NCI-H1436 (cell line): ENCODE results near the gene CDKN2B-AS1.

Experiments used
- DNase-seq: peaks from one replicate; lab custom pipeline; 2025; lab: John Stamatoyannopoulos, UW

CDKN2B-AS1 gene

DNA sequence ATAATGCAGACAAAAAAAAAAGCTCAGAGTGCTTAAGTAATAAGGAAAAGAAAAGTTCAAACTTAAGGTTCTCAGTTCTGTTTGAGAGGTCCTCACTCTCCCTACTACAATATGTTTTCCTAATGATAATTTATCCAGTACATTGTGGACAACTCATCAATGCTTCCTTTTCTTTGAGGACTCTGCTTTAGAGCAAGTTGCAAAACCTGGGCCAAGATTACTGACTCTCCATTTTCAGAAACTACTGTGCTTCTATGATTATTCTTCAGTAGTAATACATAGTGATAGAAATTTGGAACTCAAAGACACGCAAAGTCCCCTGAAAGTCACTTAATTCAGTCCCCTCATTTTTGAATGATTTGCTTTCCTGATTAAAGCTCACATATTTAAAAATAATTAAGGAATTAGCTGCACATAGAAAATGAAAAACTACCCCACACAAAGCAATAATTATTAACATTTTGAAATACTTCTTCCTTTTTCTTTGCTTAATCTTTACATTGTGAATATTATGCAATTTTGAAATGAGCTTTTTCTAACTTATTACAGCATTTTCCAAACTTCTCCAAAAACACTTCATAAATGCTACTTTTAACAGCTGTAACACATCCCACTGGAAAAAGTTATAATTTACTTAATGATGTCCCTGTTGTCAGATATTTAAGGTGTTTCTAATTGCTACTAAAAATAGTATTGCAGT is 11.6 kb upstream of the CDKN2B-AS1 start:
- no peak for DNase-seq

DNA sequence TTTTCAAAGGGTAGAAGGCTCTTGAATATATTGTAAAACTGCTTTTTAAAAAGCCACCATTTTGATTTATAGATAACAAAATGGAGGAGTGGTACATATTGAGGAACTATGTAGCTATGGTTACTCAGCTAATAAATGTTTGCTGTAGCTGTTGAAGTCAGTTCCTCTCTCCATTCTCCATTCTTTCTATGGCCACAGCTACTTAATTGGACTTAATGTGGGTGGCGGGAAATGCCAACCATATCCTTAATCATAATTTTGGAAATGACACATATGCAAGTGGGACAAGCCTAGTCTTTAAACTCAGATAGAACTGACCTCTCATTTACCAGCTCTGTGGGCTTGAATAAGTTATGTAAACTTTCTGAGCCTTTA is 11.0 kb upstream of the CDKN2B-AS1 start:
- no peak for DNase-seq

DNA sequence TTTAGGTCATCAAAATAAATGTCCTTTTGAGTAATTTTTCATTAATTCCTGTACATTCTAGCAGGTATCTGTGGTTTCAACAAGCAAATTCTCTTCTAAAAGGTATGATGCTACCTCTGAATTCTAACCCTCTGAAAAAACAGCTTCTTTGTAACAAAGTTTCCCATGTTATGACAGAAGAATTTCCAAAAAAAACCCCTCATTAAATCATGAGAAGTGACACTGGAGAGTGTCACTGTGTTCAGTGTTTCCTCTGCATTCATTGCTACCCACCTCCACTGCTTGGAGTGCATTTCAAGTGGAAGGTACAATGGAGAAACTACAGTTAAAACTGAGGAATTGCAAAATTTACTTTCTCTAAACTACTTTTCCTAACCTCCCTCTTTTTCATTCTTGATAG is 10.5 kb upstream of the CDKN2B-AS1 start:
- DNase-seq, result no peak

DNA sequence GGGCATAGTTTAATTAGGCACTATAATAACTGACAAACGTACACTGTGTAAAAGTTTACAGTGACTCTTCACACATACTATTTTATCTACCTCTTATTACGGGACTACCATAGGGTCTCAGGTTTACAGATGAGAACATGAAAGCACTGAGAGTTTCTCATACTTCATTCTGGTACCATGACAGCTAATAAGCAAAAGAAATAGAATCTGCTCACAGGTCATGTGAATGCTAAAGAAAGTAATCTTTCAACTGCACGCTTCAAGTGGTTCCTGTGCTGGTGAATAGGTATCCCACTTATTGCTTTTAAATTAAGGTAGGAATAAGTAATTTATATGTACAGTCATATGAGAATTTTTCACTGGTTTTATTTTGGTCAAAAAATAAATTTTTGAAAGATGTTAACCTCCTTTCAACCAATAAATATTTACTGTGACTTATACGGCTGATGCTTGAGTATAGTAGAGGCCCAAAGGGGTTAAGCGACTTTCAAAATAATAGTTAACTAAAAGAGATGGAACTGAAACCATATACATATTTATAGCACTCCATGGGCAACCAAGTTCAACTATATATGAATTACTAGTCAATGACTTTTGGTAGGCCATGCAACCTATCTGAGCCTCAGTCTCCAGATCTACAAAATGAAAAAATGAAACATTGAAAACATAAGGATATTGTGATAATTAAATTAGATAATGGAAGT is 8.5 kb upstream of the CDKN2B-AS1 start:
- no peak for DNase-seq

DNA sequence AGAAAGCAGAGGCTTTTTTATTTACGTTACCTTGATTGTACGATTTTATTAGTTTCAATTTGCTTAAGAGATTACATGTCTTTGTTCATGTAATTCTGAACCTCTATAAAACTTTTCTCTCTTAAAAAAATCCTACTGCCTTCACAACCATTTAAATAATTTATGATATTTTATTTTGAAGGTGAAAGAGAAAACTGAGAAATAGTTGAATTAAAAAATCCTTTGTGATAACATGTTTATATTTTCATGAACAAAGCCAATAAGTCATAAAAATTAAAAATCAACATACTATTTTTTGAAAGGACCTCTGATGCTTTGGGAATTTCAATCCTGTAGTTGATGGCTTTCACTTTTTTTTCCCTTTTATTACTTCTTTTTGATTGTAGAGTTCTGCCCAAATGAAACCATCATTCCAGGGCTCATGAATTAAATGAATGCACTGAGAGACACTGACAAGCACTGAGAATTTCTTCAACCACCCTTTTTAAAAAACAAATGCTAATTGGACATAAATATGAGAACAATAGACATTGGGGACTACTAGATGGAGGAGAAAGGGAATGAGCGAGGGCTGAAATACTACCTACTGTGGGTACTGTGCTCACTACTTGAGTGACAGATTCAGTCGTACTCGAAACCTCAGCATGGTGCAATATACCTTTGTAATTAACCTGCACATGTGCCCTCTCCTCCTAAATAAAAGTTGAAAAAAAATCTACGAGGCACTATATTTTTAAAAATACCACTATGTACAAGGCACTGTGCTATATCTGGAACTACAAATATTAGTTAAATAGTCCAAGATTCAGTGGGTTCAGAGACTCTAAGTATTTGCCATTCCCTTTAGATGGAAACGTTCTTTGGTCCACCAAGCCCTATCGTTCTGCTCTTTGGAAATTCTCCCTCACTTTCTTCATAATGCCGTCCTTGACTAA is 6.3 kb upstream of the CDKN2B-AS1 start:
- DNase-seq, result no peak

DNA sequence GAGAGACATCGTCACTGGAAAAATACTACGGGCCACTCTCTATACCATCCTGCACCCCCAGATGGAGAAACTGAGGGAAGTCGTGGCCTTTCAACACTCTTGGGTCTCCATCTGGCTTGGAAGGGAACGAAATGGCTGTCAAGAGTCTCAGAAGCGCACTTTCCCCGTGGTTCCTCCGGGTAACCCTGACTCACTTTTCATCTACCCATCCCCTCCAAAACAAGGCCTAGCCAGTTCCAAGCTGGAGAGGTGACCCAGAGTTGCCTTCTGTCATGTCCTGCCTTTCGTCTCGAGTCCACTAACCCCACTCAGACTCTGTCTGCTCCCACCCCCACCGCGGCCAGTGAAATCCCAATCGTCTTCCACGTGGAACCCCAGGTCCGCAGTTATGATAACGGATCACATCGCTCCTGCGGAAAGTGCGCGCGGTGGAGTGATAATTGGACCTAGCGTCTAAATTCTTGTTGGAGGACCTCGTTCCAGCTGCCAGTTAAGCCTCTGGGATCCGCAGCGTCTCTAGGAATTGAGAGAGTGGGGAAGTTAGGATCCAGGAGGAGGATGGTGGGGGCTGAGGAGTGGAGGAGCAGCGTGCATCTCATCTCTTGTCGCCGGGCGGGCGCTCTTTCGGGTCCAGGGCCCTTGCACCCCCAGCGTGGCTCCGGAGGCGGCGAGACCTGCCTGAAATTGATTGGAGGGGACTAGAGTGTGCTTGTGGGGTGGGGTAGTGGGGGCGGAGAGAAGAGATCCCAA is 5.0 kb upstream of the CDKN2B-AS1 start:
- DNase-seq, result no peak

DNA sequence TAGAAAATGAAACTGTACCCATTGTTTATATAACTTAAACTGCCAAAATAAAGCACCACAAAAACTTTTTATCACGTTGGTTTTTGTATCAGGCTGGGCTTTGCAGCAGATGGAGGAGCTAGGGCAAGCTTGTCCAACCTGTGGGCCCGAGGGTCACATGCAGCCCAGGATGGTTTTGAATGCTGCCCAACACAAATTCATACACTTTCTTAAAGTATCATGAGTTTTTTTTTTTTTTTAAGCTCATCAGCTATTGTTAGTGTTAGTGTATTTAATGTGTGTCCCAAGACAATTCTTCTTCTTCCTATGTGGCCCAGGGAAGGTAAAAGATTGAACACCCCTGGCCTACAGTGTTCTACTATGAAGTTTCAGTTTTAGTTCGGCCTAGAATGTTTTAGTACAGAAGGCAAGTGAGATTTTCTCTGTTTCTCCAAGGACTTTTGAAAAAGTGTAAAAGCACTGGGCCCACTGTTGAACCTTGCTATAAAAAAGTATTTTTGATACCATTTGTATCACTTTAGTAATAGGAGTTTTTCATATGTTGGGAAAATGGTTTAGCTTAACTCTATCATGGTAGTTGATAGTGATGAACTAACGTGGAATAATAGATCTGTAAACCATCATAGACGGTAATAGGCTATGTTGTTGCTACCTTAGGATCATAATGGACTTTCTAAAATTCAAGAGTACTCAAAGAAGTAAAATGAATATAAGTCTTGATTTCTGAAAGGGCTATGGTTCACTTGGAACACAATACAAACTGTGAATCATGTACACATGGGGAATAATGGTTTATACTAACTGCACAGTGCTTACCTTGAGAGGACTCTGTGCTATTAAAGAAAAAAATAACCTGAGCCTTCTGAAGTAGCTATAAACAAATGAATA is 3.3 kb upstream of the CDKN2B-AS1 start:
- DNase-seq, result no peak

DNA sequence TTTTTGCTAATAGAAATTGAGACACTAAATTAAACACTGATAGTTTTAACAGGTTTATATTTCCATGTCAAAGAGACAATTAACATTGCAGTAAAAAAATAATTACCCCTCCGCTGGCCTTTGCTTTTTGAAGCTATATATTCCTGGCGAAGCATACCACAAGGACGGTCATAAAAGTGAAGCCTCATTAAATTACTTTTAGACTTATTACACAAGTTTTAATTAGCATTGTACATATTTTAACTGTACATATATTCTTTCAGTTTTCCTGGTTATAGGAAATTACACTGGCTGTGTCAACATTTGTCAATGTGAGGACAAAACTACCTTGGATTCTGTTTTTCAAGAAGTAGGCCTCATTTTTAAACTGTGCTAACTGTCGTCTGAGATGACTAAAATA is 1.6 kb upstream of the CDKN2B-AS1 start:
- no peak for DNase-seq

DNA sequence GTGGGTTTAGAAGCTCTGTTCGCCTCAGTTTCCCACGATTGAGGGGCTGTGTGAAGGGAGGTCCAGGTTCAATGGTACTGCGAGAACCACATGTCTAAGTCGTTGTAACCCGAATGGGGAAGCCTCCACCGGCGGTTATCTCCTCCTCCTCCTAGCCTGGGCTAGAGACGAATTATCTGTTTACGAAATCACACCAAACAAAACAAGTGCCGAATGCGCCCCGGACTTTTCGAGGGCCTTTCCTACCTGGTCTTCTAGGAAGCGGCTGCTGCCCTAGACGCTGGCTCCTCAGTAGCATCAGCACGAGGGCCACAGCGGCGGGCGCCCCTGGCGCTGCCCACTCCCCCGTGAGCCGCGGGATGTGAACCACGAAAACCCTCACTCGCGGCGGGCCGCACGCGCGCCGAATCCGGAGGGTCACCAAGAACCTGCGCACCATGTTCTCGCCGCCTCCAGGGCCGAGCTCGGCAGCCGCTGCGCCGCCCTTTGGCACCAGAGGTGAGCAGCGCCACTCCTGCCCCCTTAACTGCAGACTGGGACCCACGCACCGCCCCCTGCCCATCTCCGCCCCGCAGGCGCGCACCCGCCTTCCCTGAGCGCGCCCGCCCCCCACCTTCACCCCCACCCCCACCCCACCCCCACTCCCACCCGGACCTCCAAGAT is 567 bp upstream of the CDKN2B-AS1 start, which contains the start of gene CDKN2A:
Gene CDKN2A, minus strand, starts transcription at position 500 of the 663 bp plus-strand sequence.
- peak; percentile 46 for DNase-seq

DNA sequence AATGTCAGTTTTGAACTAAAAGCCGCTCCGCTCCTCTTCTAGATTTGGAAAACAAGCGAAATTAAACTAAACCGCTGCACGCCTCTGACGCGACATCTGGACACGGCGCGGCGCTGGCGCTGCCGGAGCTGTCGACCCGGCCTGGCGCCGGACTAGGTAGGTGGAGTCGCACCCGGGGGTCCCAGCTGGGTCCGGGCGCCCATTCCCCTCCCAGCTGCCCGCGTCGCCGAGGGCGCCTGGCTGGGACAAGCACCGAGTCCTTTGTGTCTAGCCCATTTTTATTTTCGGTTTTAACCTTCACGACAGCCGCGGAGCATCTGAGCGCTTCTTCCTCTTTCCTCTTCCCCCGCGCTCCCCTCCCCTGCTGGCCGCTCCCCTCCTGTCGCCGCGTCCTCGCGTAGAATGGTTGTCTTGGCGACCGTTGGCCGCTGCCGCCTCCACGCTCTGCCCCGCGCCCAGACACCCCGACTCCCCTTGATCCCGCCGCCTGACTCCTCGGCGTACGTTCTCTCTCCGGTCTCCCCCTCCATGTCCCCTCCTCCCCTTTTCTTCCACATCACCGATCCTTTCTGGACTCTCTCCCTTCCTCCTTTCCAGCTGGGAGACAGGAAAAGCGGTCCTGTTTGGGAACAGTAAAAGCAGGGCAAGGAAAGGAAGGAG is 545 bp downstream of the CDKN2B-AS1 start:
- DNase-seq, result peak; percentile 84

DNA sequence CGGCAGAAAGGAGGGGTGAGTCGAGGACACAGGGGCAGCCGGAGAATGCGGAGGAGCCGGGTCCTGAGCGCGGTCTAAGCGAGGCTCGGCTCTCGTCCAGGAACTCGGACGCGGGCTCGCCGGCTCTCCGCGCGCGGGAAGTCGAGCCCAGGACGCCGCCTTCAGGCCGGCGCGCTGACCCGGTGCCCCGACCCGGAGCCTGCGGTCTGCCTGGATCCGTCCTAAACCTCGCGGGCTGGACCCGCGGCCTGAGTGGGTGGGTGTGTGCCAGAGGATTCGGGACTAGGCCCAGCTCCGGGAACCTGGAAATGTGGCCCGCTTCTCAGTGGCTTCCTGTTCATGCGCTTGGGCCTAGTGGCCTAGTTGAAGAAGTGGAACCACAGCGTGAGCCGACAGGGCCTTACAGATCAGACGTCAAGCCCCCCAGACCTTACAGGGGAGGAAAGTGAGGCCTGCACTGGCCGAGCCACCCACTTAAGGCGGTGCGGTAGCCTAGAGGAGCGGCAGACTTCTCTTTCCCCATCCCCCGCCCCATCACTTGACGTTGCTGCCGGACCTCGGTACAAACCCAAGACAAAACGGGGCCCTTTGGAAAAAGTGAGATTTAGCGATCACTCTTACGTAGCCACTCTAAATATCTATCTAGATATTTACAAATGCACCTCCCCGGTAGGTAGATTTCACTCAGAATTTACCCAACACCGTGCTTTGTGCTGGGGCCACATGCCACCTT is 1.2 kb downstream of the CDKN2B-AS1 start:
- DNase-seq, result no peak

DNA sequence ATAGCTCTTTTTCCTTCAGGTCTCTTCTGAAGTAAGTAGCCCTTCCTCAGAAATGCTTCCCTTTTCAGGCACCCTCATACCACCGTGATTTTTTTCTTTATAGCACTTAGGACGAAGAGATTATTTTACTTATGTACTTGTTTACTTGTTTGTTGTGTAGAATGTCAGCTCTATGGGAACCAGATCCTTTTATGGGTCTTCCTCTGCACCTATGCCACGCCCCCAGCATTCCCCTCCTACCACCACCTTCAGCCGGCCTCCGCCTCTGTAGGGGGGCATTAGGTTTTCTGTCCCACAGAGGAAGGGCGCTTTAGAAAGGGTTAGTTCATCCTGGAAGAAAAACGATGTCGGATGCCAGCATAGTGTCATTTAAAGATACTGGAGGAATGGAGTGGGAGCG is 1.8 kb downstream of the CDKN2B-AS1 start:
- DNase-seq, result no peak

DNA sequence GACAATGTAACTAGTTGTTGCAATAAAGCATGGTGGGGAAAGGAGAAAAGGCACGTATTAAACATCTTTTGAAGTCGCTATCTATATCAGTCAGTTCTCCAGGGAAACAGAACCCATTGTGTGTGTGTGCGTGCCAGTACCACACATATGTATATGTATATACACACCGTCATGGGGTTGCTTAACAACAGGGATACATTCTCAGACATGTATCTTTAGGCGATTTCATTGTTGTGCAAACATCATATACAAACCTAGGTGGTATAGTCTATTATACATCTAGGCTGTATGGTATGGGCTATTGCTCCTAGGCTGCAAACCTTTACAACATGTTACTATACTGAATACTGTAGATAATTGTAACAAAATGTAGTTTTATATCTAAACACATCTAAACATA is 2.3 kb downstream of the CDKN2B-AS1 start:
- DNase-seq, result no peak

DNA sequence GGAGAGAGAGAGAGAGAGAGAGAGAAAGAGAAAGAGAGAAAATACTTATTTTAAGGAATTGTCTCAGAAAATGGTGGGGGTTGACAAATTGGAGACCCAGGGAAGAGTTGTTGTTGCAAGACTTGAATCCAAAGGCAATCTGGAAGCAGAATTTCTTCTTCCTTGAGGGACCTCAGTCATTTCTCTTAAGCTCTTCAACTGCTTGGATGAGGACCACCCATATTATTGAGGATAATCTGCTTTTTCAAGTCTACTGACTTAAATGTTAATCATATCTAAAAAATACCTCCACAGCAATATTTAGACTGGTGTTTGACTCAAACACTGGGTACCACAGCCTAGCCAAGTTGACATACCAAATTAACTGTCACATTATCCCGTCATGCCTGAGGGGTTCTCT is 2.9 kb downstream of the CDKN2B-AS1 start:
- no peak for DNase-seq

DNA sequence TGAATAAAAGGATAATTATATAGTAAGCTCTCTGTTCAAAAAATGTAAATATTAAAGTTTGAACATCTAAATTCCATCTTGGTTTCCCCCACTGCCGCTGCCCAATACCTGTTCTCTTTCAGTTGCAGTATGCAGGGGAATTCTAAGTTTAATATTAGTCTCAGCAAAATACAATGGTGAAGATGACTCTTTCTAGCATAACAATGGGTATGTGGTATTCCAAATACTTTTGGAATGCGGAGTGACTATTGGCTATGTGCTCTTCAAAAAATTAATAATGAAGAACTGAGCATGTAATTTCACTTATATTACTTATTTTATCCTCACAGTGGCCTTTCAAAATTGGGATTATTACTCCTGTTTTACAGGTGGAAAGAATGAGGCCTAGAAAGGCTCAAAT is 3.4 kb downstream of the CDKN2B-AS1 start:
- DNase-seq, result no peak

DNA sequence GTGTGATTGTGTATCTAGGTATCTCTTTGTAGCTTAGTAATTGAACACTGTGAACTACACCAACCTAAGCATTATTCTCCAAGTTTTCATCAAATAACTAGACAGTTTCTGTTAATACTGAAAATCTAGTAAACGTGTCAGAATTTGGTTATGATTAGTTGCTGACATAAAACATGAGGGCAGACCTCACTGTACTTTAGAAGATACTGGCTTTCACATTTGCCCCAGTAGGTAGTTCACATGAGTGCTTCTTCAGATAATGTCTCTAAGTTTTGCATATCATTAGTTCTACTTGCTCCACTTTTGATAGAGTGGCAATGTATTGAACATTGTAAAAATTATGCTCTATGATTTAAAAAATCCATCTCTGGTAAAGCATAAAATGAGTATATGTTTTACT is 7.4 kb downstream of the CDKN2B-AS1 start:
- DNase-seq, result no peak

DNA sequence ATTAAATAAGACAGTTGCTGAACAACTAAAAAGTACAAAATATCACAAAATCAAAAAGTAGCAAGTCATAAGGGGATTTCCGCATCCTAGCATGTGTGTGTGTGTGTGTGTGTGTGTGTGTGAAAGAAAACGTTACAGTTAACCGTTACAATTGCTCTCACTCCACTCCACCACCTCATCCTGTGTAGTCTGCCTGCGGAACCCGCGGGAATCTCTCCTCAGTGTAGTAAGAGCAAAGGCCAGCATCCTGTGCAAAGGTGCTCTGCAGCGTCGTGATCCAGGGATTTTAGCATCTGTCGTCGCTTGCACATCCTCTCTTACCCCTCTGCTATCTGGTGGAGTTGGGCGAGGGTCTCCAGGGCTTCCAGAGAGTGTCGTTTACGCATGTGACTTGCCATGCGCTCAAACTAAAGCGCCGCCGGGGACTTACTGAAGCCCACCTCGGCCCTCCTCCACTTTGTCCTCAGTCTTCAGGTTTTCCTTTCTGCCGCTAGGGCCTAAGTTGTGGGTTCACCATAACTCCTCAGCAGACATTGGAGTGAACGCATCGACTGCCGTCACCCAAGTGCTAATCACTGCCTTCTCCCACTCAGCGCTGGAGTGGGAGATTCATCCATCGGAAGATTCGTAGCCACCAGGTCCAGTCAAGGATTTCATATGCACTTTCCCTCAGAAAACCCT is 10.6 kb downstream of the CDKN2B-AS1 start:
- DNase-seq, result no peak
